HG03025 (cell line): ENCODE measurements around the gene MAMSTR.
"Not testable (repeated sequence)": the region's sequence is repeated elsewhere in the genome, so short reads cannot be mapped to it uniquely, and the experiment has no call there.

Source experiments
- ATAC-seq: cut with Tn5 transposase; IDR thresholded peaks from one replicate; pipeline ENCODE4 v1.9.1; 2021; ENCODE audit warnings: mild to moderate bottlenecking, moderate library complexity; ENCODE audit not compliant: unreplicated experiment, low FRiP score

Gene MAMSTR

GRCh38 chr19:48695743-48696352, 23.7 kb downstream of the MAMSTR start, which contains the start of gene FUT2:
TSS of gene FUT2 (plus strand) at chr19:48695971. CDS start at chr19:48702957, 6,986 bp downstream.
- ATAC-seq = no peak

GRCh38 chr19:48693629-48694028, 25.9 kb downstream of the MAMSTR start:
- not testable (repeated sequence) for ATAC-seq

- ATAC-seq = no peak
Observed at GRCh38 chr19:48689449-48689848, 30.1 kb downstream of the MAMSTR start.

GRCh38 chr19:48687776-48688175, 31.7 kb downstream of the MAMSTR start:
- ATAC-seq = no peak

- not testable (repeated sequence) for ATAC-seq
Observed at GRCh38 chr19:48686637-48687036, 32.9 kb downstream of the MAMSTR start.

DNA sequence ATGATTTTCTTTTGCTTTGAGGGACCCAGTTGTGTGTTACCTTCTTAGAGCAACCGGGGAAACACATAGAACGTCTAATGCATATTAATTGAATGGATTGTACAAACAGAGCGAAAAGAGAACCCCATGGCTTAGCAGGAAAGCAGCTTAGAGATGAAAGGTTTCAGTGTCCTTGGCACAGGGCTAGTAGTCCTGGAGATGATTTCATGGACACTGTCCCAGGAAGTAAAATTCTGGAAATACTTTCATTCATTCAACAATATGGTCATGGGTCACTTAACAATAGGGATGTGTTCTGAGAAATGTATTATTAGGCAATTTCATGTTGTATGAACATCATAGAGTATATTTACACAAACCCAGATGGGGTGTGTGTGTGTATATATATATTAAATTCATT, 33.4 kb downstream of the MAMSTR start:
- no peak for ATAC-seq

DNA sequence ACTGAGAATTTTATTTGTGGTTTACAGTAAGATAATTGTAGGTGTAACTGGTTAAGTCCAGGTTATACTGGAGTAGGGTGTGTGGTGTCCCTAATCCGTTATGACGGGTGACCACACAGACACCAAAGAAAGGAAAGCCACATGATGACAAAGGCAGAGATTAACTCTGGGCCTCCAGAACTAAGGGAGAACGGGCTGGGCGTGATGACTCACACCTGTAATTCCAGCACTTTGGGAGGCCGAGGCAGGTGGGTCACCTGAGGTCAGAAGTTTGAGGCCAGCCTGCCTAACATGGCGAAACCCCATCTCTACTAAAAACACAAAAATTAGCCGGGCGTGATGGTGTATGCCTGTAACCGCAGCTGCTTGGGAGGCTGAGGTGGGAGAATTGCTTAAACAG, 33.9 kb downstream of the MAMSTR start:
- ATAC-seq = no peak

GRCh38 chr19:48683349-48683748, 36.2 kb downstream of the MAMSTR start:
- no peak for ATAC-seq

GRCh38 chr19:48681127-48681470, 38.4 kb downstream of the MAMSTR start:
- no peak for ATAC-seq

- ATAC-seq = no peak
Observed at GRCh38 chr19:48680436-48681126, 38.9 kb downstream of the MAMSTR start.

DNA sequence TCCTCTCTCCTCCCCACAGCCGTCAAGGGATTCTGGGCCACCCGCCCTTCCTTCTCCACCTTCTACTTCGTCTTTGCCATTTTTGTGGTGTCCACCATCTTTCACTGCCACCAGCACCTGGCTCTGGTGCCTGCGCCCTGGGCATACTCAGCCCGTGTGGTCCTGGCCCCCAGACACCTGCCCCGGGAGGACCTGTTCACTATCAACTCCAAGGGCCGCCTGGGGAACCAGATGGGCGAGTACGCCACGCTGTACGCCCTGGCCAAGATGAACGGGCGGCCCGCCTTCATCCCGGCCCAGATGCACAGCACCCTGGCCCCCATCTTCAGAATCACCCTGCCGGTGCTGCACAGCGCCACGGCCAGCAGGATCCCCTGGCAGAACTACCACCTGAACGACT, 39.5 kb downstream of the MAMSTR start:
- not testable (repeated sequence) for ATAC-seq

GRCh38 chr19:48678201-48678600, 41.3 kb downstream of the MAMSTR start:
- ATAC-seq = no peak

DNA sequence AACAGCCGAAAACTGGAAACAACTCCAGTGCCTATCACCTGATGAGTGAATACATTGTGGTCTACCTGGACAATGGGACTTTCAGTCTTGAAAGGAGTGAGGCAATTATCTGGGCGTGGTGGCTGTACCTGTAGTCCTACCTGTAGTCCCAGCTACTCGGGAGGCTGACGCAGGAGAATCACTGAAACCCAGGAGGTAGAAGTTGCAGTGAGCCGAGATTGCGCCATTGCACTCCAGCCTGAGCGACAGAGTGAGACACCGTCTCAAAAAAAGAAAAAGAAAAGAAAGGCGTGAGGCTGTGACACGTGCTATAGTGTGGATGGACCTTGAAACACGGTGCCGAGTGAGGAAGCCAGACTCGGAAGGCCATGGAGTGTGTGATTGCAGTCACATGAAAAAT, 42.6 kb downstream of the MAMSTR start:
- ATAC-seq = no peak

DNA sequence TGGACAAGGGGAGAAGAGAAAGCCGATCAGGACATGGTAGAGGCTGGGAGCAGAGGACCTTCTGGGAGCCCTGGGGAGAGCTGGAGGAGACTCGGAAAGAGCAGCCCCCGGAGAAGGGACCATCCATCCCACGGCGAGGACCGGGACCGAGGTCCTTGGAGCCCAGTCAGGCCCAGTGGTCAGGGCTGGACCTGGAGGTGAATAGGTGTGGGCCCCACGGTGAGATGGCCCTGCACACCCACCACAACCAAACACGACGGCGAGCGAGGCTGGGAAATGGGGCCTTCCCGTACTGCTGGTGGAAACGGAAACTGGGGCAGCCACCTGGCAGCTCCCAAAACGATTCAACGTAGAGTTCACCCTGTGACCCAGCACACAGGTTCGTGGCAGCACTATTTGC, 43.0 kb downstream of the MAMSTR start:
- ATAC-seq = no peak

GRCh38 chr19:48674921-48675824, 44.4 kb downstream of the MAMSTR start:
- ATAC-seq = no peak

DNA sequence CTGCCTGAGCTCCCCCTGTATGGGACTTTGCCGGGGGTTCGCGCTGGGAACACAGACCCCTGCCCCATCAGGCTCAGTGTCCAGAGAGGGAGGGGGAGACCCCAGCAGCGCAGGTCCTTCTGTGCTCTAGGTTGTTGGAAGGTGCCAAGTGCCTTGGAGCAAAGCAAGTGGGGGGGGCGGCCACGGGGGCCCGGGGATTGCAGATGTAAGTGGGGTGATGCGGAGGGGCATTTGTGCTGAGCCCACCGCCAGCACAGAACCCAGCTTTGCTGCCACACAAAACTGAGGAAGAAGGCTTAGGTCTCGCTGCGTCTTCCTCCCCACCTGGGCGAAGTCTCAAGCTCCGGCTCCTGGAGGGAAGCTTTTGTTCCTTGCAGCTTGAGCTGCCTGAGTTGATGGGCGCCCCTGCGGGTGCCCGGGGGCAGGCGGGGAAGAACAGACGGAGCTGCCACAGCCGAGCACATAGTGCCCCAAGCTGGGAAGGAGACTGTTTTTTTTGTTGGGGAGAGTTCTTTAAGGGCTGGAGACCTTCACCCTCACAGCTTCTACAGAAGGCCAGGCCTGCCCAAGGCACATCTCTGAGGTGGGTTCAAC, 45.2 kb downstream of the MAMSTR start:
- ATAC-seq = no peak

DNA sequence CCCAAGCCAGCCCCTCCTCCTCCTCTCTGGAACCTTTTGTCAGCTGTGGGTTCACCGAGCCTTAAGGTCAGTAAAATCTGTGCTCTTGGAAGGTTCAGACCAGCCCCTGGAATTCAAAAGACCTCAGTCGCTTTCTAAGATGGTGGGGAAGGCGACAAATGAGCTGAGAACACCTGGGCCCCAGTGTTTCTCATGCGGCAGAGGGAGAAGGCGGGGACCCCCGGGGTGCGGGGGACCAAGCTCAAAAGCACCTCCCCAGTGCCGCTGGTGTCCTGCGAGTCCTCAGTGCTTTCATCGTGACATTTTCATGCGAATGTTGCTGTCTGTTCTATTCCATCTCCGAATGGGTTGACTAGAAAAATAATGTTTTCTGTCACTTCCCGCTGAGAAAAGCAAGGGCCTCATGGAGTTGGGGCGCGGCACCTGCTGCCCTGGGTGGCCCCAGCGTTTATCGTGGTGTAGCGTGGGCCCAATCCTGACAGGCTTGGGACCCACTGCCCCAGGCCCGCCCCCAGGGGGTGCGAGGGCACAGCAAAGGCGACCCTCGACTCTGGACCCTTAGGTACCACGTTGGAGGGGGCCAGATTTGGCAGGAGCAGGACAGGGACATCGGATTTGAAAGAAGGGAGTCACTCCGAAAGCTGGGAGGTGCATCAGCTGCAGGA, 46.0 kb downstream of the MAMSTR start:
- no peak for ATAC-seq

- no peak for ATAC-seq
Observed at GRCh38 chr19:48672994-48673393, 46.5 kb downstream of the MAMSTR start, which contains the start of gene NTN5. TSS of gene NTN5 (minus strand) at chr19:48673017. CDS start at chr19:48670986, 2,031 bp downstream.

DNA sequence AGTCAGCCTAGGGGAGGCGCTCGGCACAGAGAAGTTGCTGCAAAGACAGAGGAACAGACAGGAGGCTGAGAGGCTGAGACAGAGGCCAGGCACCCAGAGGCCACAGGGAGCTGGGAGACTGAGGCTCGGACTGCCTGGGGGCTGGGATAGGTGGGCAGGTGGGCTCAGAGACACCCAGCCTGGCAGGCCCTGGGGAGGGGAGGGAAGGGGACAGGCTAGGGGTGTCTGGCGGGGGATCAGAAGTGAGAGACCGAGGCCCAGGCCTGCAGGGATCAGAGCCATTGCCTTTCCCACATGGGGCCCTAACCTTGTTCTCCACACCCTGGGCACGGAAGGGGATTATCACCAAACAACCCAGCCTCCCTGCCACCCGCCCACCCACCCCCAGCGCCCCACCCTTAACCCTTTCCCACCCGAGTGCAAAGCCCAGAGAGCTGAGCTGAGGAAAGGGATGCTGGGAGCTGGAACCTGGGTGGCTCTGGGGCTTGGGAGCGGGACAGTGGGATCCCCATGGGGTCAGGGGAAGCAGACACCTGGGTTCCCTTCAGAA, 48.0 kb downstream of the MAMSTR start:
- ATAC-seq = no peak
